ENCODE measurements around the gene CNTNAP4.
A peak's percentile ranks its signal among the peaks of the same experiment; 100 is the strongest.

DNA sequence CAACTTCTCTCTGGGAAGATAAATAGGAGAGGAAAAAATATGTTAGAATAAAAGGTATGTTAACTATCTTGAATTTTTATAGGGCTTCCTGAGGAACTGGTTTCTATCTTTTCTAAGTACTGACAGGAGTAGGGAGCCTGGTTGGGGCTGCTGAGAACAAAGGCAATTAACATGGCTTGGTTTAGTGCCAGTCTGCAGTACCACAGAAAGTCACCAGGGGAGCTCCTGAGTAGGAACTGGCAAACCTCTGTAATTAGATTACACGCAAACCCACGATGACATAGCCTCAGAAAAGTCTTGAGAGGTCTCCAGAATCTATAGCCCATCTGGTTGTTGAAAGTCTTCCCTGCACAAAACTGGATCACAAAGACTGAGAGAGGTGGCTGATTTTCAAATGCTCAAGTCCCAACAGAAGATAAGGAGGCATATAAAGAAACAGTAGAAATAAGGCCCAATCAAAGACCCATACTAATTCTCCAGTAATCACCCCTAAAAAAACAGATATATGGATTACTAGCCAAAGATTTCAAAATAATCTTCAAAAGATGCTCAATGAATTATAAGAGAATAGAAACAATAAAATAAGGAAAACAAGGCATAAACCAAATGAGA lies 11.7 kb upstream of the CNTNAP4 start:
- TF ChIP-seq, protein P1, sequence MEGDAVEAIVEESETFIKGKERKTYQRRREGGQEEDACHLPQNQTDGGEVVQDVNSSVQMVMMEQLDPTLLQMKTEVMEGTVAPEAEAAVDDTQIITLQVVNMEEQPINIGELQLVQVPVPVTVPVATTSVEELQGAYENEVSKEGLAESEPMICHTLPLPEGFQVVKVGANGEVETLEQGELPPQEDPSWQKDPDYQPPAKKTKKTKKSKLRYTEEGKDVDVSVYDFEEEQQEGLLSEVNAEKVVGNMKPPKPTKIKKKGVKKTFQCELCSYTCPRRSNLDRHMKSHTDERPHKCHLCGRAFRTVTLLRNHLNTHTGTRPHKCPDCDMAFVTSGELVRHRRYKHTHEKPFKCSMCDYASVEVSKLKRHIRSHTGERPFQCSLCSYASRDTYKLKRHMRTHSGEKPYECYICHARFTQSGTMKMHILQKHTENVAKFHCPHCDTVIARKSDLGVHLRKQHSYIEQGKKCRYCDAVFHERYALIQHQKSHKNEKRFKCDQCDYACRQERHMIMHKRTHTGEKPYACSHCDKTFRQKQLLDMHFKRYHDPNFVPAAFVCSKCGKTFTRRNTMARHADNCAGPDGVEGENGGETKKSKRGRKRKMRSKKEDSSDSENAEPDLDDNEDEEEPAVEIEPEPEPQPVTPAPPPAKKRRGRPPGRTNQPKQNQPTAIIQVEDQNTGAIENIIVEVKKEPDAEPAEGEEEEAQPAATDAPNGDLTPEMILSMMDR (conservative IDR thresholded peaks at IDR 0.05; ENCODE audit: low read depth, low read length): peak; percentile 51
- TF ChIP-seq EZH2 (IDR thresholded peaks at IDR 0.05; ENCODE audit: low read length, unreplicated experiment): no peak
- no peak for TF ChIP-seq EZH2phosphoT487 (IDR thresholded peaks at IDR 0.05; ENCODE audit: borderline replicate concordance, low read length)

Data from PC-3 (cell line).